HEK293 (cell line): Measurements from ENCODE around the gene NOL3.

Experiments used
- CTCF ChIA-PET: fragments of 350-600 bp; formaldehyde crosslinking; extraction: SDS; loops from one replicate; lab custom pipeline; 2021; ENCODE audit warnings: antibody characterized with exemption; lab: Yijun Ruan, JAX
- POLR2A ChIA-PET: fragments of 300-600 bp; formaldehyde crosslinking; extraction: SDS; loops from one replicate; lab custom pipeline; 2020; ENCODE audit warnings: antibody characterized with exemption, inconsistent platforms; lab: Yijun Ruan, JAX
- H3K27ac ChIP-seq: fragments of 200-500 bp; sonication (Bioruptor generic); 2 replicates; pipeline ENCODE4 v1.5.1; 2014; ENCODE audit warnings: low read depth, low read length, control low read depth, inconsistent platforms; ENCODE audit errors: extremely low read depth
- H3K36me3 ChIP-seq, 2 experiments: fragments of 200-500 bp in 1 of 2; sonication (Bioruptor generic) in 1 of 2; 1 replicate in 1 of 2; 2 replicates in 1 of 2; pipeline ENCODE4 v1.5.1; 2014 to 2017; ENCODE audit warnings: inconsistent platforms in 2 of 2, low read length in 2 of 2; ENCODE audit not compliant: control insufficient read depth in 2 of 2, insufficient read depth in 1 of 2
- H3K4me1 ChIP-seq: fragments of 200-500 bp; sonication (Bioruptor generic); 2 replicates; pipeline ENCODE4 v1.5.1; 2014; ENCODE audit warnings: mild to moderate bottlenecking, low read length, inconsistent platforms; ENCODE audit not compliant: control insufficient read depth, insufficient read depth
- H3K4me3 ChIP-seq: 2 replicates; pipeline ENCODE4 v1.5.1; 2011; ENCODE audit warnings: low read depth, mild to moderate bottlenecking, control low read depth, low read length, moderate library complexity
- H3K9me3 ChIP-seq: fragments of 200-500 bp; sonication (Bioruptor generic); 2 replicates; pipeline ENCODE4 v1.5.1; 2014; ENCODE audit warnings: low read depth, low read length, inconsistent platforms; ENCODE audit not compliant: control insufficient read depth, insufficient read depth
- BCL11B ChIP-seq: fragments of 450-650 bp; formaldehyde crosslinking; IDR thresholded peaks from 2 replicates; pipeline ENCODE4 v1.5.1; 2016; ENCODE audit warnings: low read depth, missing biosample characterization, missing genetic modification characterization
- EGR2 ChIP-seq: fragments of 450-650 bp; formaldehyde crosslinking; IDR thresholded peaks from 2 replicates; pipeline ENCODE4 v1.5.1; 2016; ENCODE audit warnings: low read depth, missing biosample characterization, missing genetic modification characterization
- GLI4 ChIP-seq: fragments of 450-650 bp; formaldehyde crosslinking; IDR thresholded peaks from 2 replicates; pipeline ENCODE4 v1.5.1; 2016; ENCODE audit warnings: missing biosample characterization, missing genetic modification characterization
- MZF1 ChIP-seq: fragments of 450-650 bp; formaldehyde crosslinking; IDR thresholded peaks from 2 replicates; pipeline ENCODE4 v1.5.1; 2017; ENCODE audit warnings: missing biosample characterization, missing genetic modification characterization, borderline replicate concordance
- OSR2 ChIP-seq: fragments of 450-650 bp; formaldehyde crosslinking; IDR thresholded peaks from 2 replicates; pipeline ENCODE4 v1.5.1; 2016; ENCODE audit warnings: missing biosample characterization, missing genetic modification characterization
- PRDM6 ChIP-seq: fragments of 450-650 bp; formaldehyde crosslinking; IDR thresholded peaks from 2 replicates; pipeline ENCODE4 v1.5.1; 2017; ENCODE audit warnings: missing biosample characterization, missing genetic modification characterization
- ZBTB17 ChIP-seq: fragments of 450-650 bp; formaldehyde crosslinking; IDR thresholded peaks from 2 replicates; pipeline ENCODE4 v1.5.1; 2016; ENCODE audit warnings: missing biosample characterization, missing genetic modification characterization
- ZBTB8A ChIP-seq: fragments of 450-650 bp; formaldehyde crosslinking; IDR thresholded peaks from 2 replicates; pipeline ENCODE4 v1.5.1; 2016; ENCODE audit warnings: missing biosample characterization, missing genetic modification characterization
- ZIC2 ChIP-seq: fragments of 450-650 bp; formaldehyde crosslinking; IDR thresholded peaks from 2 replicates; pipeline ENCODE4 v1.5.1; 2016; ENCODE audit warnings: missing biosample characterization, missing genetic modification characterization
- ZNF138 ChIP-seq: fragments of 450-650 bp; formaldehyde crosslinking; IDR thresholded peaks from 2 replicates; pipeline ENCODE4 v1.5.1; 2016; ENCODE audit warnings: missing biosample characterization, missing genetic modification characterization, borderline replicate concordance
- ZNF16 ChIP-seq: fragments of 450-650 bp; formaldehyde crosslinking; IDR thresholded peaks from 2 replicates; pipeline ENCODE4 v1.5.1; 2016; ENCODE audit warnings: low read depth, missing biosample characterization, missing genetic modification characterization
- ZNF169 ChIP-seq: fragments of 450-650 bp; formaldehyde crosslinking; IDR thresholded peaks from 2 replicates; pipeline ENCODE4 v1.5.1; 2016; ENCODE audit warnings: missing biosample characterization, missing genetic modification characterization
- ZNF341 ChIP-seq: fragments of 450-650 bp; formaldehyde crosslinking; IDR thresholded peaks from 2 replicates; pipeline ENCODE4; 2016; ENCODE audit warnings: low read depth, missing biosample characterization, missing genetic modification characterization
- ZNF404 ChIP-seq: fragments of 450-650 bp; formaldehyde crosslinking; IDR thresholded peaks from 2 replicates; pipeline ENCODE4 v1.5.1; 2017; ENCODE audit warnings: missing biosample characterization, missing genetic modification characterization
- ZNF48 ChIP-seq: fragments of 450-650 bp; formaldehyde crosslinking; IDR thresholded peaks from 2 replicates; pipeline ENCODE4 v1.5.1; 2016; ENCODE audit warnings: missing biosample characterization, missing genetic modification characterization
- ZNF488 ChIP-seq: fragments of 450-650 bp; formaldehyde crosslinking; IDR thresholded peaks from 2 replicates; pipeline ENCODE4 v1.5.1; 2016; ENCODE audit warnings: missing biosample characterization, missing genetic modification characterization
- ZNF501 ChIP-seq: fragments of 450-650 bp; formaldehyde crosslinking; IDR thresholded peaks from 2 replicates; pipeline ENCODE4 v1.5.1; 2016; ENCODE audit warnings: missing biosample characterization, missing genetic modification characterization
- ZNF514 ChIP-seq: fragments of 450-650 bp; formaldehyde crosslinking; IDR thresholded peaks from 2 replicates; pipeline ENCODE4 v1.5.1; 2016; ENCODE audit warnings: missing biosample characterization, missing genetic modification characterization
- ZNF529 ChIP-seq: fragments of 450-650 bp; formaldehyde crosslinking; IDR thresholded peaks from 2 replicates; pipeline ENCODE4 v1.5.1; 2017; ENCODE audit warnings: missing genetic modification characterization, missing biosample characterization; ENCODE audit not compliant: insufficient replicate concordance
- ZNF555 ChIP-seq: fragments of 450-650 bp; formaldehyde crosslinking; conservative IDR thresholded peaks from 2 replicates; pipeline ENCODE4 v1.5.1; 2017; ENCODE audit warnings: missing biosample characterization, mild to moderate bottlenecking, missing genetic modification characterization, inconsistent platforms
- ZNF560 ChIP-seq: fragments of 450-650 bp; formaldehyde crosslinking; IDR thresholded peaks from 2 replicates; pipeline ENCODE4 v1.5.1; 2017; ENCODE audit warnings: missing biosample characterization, missing genetic modification characterization, borderline replicate concordance
- ZNF600 ChIP-seq: fragments of 450-650 bp; formaldehyde crosslinking; IDR thresholded peaks from 2 replicates; pipeline ENCODE4 v1.5.1; 2016; ENCODE audit warnings: missing biosample characterization, missing genetic modification characterization
- ZNF645 ChIP-seq: fragments of 450-650 bp; formaldehyde crosslinking; IDR thresholded peaks from 2 replicates; pipeline ENCODE4; 2016; ENCODE audit warnings: missing biosample characterization, missing genetic modification characterization
- ZNF658 ChIP-seq: fragments of 450-650 bp; formaldehyde crosslinking; IDR thresholded peaks from 2 replicates; pipeline ENCODE4; 2016; ENCODE audit warnings: missing biosample characterization, missing genetic modification characterization
- ZNF670 ChIP-seq: fragments of 450-650 bp; formaldehyde crosslinking; IDR thresholded peaks from 2 replicates; pipeline ENCODE4 v1.5.1; 2016; ENCODE audit warnings: missing biosample characterization, missing genetic modification characterization, low read depth
- TF ChIP-seq, protein P1 (sequence below): fragments of 450-650 bp; formaldehyde crosslinking; IDR thresholded peaks from 2 replicates; pipeline ENCODE4 v1.5.1; 2016; ENCODE audit warnings: missing biosample characterization, missing genetic modification characterization

NOL3 gene

GRCh38 chr16:67210069-67210937 lies 40.0 kb downstream of the NOL3 start:
- CTCF ChIA-PET, result no interaction called here
- TF ChIP-seq ZNF514 (tag by site-specific recombination) (no peak), GLI4 (tag by site-specific recombination) (no peak), MZF1 (tag by site-specific recombination) (no peak), ZNF501 (tag by site-specific recombination) (no peak), ZIC2 (no peak), ZNF555 (tag by site-specific recombination) (no peak), ZNF16 (tag by site-specific recombination) (no peak), OSR2 (tag by site-specific recombination) (no peak), BCL11B (tag by site-specific recombination) (no peak), ZNF341 (no peak), ZNF138 (tag by site-specific recombination) (no peak), ZBTB8A (no peak)
- TF ChIP-seq, all 188 proteins: peak for 0
- Histone ChIP-seq H3K36me3 (peaks cover 0 to 15% of the 10 kb centered on the region in 2 experiments; a peak in 2 of 3 replicates), H3K9me3 (no peaks in the 10 kb centered on the region), H3K4me3 (no peak overlapping the region), H3K27ac (no peak overlapping the region), H3K4me1 (no peaks in the 10 kb centered on the region)
- POLR2A ChIA-PET, result interaction anchor here (0.9 to 1.4 kb wide), 2 partner anchors 12 to 16 kb away, joined by 3 to 5 read pairs; partner anchors contain the start of gene TMEM208

DNA sequence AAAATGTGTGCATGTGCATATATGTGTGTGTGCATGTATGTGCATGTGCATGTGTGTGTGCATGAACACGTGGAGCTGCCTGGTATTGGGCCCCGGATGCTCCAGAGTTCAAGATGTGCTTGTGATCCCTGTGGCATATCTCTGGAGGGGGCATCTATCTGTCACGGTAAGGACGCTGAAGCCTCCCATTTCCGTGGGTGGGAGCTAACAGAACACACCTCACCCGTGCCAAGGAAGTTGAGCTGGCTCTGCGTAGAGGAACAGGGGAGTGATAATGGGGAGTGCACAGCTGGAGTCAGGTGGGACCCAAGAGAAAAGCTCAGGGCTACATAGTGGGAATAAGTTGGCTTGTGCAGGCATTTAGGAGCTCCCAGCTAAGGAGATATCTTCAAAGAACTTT lies 41.3 kb downstream of the NOL3 start:
- H3K9me3 ChIP-seq, result no peaks in the 10 kb centered on the region
- H3K4me3 ChIP-seq, result no peak overlapping the region
- no peaks in the 10 kb centered on the region for H3K4me1 ChIP-seq
- no peak overlapping the region for H3K27ac ChIP-seq
- TF ChIP-seq ZNF560 (tag by site-specific recombination) (no peak), ZNF600 (tag by site-specific recombination) (no peak), ZNF529 (no peak), ZNF48 (tag by site-specific recombination) (no peak), ZNF658 (tag by site-specific recombination) (no peak), ZNF169 (tag by site-specific recombination) (no peak), ZNF404 (tag by site-specific recombination) (no peak), PRDM6 (tag by site-specific recombination) (no peak), ZNF645 (tag by site-specific recombination) (no peak), EGR2 (tag by site-specific recombination) (no peak), ZNF670 (tag by site-specific recombination) (no peak), ZBTB17 (tag by site-specific recombination) (no peak), GLI4 (tag by site-specific recombination) (no peak), ZNF488 (no peak)
- TF ChIP-seq, protein P1, sequence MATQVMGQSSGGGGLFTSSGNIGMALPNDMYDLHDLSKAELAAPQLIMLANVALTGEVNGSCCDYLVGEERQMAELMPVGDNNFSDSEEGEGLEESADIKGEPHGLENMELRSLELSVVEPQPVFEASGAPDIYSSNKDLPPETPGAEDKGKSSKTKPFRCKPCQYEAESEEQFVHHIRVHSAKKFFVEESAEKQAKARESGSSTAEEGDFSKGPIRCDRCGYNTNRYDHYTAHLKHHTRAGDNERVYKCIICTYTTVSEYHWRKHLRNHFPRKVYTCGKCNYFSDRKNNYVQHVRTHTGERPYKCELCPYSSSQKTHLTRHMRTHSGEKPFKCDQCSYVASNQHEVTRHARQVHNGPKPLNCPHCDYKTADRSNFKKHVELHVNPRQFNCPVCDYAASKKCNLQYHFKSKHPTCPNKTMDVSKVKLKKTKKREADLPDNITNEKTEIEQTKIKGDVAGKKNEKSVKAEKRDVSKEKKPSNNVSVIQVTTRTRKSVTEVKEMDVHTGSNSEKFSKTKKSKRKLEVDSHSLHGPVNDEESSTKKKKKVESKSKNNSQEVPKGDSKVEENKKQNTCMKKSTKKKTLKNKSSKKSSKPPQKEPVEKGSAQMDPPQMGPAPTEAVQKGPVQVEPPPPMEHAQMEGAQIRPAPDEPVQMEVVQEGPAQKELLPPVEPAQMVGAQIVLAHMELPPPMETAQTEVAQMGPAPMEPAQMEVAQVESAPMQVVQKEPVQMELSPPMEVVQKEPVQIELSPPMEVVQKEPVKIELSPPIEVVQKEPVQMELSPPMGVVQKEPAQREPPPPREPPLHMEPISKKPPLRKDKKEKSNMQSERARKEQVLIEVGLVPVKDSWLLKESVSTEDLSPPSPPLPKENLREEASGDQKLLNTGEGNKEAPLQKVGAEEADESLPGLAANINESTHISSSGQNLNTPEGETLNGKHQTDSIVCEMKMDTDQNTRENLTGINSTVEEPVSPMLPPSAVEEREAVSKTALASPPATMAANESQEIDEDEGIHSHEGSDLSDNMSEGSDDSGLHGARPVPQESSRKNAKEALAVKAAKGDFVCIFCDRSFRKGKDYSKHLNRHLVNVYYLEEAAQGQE (tag by site-specific recombination), result no peak
- H3K36me3 ChIP-seq, result peaks cover 0 to 9% of the 10 kb centered on the region in 2 experiments; a peak in 2 of 3 replicates
- ChIA-PET POLR2A (interaction anchor here (1.4 kb wide), 1 partner anchor 15 kb away, joined by 5 read pairs; the partner anchor contains the start of gene TMEM208), CTCF (interaction anchor here (1.1 kb wide), 1 partner anchor 194 kb away, joined by 3 read pairs; no protein-coding TSS in a partner anchor)
